Subcutaneous adipose tissue (tissue), 4 donors: Measurements from ENCODE around the gene CLCNKA. TPM values are rescaled to one million over a fixed set of nuclear protein-coding genes. Genes with fewer than 3 reads are reported as not detected.

Experiments used
- total RNA-seq, 4 donors: library from RNA; depleted of rRNA; stranded (reverse); fragments of >200 nt; gene quantifications; one replicate each; pipeline ENCODE4 v1.1.0, GENCODE V29; 2016
- TF ChIP-seq, protein P1 (sequence below): fragments of 450-650 bp; IDR thresholded peaks from one replicate; pipeline ENCODE4 v1.5.1; 2016; ENCODE audit warnings: low read depth, mild to moderate bottlenecking, control low read depth, antibody characterized with exemption, moderate library complexity

Gene CLCNKA
- total RNA-seq, 4 donors from 2014 or later, result 0.66 to 1.5 TPM; not detected in 2

DNA sequence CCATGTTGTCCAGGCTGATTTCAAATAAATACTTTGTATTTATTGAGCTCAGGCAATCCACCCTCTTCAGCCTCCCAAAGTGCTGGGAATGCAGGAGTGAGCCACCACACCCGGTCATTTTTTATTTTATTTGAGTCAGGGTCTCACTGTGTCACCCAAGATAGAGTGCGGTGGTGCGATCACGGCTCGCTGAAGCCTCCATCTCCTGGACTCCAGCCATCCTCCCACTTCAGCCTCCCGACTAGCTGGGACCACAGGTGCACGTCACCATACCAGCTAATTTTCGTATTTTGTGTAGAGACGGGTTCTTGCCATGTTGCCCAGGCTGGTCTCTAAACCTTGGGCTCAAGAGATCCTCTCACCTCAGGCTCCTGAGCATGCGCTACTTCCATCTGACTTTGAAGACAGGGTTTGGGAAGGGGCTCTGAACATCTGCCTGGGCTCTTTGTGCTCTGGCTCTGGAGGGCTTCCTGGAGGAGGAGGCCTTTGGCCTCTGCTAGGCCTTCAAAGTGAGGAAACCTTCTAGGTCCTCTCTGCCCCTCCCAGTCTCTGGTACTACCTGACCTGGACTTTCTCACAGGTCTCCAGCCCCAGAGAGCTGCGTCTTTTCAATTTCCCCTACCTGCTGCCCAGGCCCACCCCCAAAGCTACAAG is 9.8 kb upstream of the CLCNKA start:
- TF ChIP-seq, protein P1, sequence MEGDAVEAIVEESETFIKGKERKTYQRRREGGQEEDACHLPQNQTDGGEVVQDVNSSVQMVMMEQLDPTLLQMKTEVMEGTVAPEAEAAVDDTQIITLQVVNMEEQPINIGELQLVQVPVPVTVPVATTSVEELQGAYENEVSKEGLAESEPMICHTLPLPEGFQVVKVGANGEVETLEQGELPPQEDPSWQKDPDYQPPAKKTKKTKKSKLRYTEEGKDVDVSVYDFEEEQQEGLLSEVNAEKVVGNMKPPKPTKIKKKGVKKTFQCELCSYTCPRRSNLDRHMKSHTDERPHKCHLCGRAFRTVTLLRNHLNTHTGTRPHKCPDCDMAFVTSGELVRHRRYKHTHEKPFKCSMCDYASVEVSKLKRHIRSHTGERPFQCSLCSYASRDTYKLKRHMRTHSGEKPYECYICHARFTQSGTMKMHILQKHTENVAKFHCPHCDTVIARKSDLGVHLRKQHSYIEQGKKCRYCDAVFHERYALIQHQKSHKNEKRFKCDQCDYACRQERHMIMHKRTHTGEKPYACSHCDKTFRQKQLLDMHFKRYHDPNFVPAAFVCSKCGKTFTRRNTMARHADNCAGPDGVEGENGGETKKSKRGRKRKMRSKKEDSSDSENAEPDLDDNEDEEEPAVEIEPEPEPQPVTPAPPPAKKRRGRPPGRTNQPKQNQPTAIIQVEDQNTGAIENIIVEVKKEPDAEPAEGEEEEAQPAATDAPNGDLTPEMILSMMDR, result no peak

DNA sequence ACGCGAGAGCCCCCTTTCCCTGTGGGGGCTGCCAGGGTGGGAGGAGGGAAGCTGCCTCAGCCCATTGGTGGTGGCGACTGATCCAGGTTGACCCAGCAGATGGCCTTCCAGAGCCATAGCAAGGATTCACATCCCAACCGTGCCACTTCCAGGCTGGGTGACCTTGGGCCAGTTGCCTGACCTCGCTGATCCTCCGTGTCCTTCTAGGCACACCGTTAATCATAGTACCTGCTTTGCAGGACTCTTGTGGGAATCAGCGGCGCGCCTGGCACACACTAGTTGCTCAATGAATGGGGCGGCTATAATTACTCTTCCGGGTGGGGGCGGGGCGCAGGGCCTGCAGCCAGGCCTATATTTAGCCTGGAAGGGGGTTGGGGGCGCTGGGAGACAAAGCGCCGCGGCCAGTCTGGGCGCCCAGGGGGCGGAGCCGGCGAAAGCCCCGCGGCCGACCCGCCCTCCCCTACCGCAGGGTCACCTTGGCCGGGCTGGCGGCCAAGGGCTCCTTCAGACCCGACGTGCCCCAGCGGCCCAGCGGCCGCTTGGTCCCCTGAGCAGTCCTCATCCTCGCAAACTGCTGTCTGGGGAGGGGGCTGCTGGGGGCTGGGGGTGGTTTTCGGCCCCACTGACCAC is 9.1 kb upstream of the CLCNKA start:
- TF ChIP-seq, protein P1, result no peak

DNA sequence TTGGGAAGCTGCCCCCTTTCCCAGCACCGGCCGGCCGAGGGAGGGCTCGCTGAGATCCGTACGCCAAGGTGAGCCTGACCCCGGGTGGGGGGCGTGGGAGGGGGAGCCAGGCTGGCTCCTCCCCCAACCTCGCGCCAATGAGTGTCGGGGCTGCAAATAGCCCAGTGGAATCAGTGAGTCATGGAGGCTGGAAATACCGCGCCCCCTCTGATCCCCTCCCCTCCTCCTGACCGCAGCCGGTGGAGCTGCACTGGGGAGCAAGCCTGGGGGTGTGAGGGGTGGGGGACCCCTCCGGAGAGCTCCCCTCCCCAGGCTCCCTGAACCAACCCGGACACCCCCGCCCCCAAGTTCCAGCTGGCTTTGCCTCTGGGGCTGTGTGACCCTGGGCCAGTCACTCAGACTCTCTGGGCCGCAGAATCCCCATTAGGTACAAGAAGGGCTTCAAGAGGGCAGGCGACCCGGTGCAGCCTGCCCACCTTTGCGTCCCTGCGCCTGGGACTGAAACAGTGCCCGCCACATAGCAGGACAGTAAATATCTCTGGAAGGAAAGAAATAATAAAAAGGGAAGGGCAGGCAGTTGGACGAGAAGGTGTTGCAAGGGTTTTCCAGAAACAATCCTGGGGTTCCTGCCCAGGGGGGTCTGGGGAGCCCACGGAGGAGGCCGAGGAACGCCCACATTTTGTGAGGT is 8.5 kb upstream of the CLCNKA start:
- TF ChIP-seq, protein P1, result no peak

DNA sequence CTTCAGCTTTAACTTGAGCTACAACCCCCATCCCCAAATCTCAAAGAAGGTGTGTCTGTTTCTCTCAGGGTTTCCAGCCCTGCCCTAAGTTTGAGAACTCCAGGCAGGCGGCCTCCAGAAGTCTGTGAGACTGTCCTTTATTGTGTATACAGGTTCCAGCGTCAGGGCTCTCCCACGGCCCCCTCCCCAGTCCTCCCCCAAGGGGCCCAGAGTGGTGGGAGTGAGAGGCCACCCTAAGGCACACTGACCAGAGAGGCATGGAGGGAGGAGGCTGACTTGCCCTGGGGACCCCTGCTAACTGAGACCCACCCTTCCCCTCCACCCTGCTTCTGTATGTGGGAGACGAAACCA is 8.0 kb upstream of the CLCNKA start:
- TF ChIP-seq, protein P1, result no peak

DNA sequence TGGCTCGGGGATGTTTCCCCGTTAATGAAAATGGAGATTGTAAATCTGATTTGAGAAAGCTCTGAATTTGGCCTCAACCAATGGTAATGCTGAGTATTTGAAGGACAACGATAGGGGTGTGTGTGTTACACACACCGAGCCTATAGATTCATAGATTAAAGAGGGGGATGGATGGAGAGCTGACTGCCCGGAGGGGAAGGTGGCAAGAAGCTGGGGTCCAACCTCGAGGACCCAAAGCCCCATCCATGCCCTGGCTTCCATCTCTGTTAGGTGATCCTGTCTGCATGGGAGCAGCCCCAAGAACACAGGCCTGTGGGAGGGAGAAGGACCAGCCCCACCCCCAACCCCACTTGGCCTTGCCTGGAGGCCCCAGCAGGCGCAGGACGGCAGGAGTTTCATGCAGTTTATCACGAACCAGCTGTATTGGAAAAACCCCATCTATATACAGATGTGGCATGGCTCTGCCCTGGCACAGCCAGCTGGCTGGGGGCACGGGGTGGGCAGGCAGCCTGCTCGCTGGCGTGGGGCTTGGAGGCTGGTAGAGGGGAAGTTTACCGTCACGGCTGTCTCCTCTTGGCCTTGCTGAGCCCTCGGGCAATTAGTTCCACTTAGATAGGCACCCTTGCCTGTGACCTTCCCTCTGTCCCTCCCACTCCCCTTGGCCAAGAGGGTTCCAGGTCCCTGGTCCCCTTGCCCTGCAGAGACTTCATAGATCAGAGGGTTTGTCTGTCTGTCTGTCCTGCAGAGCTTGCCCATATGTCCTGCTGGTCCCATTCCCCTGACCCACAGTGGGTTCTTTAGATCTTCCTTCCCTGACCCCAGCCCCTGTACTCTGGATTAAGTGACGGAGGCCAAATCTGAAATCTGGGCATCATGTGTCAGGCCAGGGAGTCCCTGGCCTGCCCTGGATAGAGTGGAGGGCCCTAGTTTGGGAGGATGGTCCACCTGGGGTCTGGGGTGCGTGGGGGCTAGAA is 7.0 kb upstream of the CLCNKA start:
- TF ChIP-seq, protein P1, result no peak

DNA sequence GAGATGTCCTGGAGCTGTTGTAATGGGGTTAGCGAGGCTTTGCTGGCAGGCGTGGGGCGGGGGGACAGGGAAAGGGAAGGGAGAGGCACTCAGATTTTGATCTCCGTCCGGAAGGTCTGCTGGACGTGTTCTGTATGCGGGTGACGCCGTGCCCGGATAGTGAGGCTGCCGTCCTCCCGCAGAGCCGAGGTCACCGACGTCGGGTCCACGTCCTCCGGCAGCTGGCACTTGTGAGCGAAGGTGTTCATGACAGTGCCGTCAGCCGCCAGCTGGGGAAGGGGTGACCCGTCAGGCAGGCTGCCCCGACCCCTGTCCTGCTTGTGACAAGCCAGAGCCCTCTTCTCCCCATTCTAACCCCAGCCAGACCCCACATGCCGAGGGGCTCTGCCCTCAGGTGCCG is 6.3 kb upstream of the CLCNKA start:
- TF ChIP-seq, protein P1, result no peak
